Adipose tissue (tissue), 3 donors: ENCODE data around the gene CUEDC1. TPM values are rescaled to one million over a fixed set of nuclear protein-coding genes. Genes with fewer than 3 reads are reported as not detected.
"Not testable (repeated sequence)": the region's sequence is repeated elsewhere in the genome, so short reads cannot be mapped to it uniquely, and the experiment has no call there.

Source experiments
- H3K27ac ChIP-seq: one replicate; pipeline ENCODE4 v1.5.1; 2013; ENCODE audit warnings: low read depth, low read length
- WGBS, 3 donors: extraction: QIAGEN DNeasy Blood & Tissue Kit; methylation state at CpG; one replicate each; pipeline ENCODE4 v1.1.7; 2013; 5-methylcytosine and 5-hydroxymethylcytosine counted together
- polyA plus RNA-seq, 3 donors: library from polyadenylated mRNA; stranded (reverse); fragments of 200-250 nt; gene quantifications; one replicate each; pipeline ENCODE4 v1.2.3, GENCODE V29; 2013
- donor health status: healthy with polysubstance abuse.
- donor health status: Bipolar disorder and iron deficiency.
- donor health status: healthy.

CUEDC1 gene
- polyA plus RNA-seq, 3 donors: 14.6 to 46.2 (median 23.0) TPM

DNA sequence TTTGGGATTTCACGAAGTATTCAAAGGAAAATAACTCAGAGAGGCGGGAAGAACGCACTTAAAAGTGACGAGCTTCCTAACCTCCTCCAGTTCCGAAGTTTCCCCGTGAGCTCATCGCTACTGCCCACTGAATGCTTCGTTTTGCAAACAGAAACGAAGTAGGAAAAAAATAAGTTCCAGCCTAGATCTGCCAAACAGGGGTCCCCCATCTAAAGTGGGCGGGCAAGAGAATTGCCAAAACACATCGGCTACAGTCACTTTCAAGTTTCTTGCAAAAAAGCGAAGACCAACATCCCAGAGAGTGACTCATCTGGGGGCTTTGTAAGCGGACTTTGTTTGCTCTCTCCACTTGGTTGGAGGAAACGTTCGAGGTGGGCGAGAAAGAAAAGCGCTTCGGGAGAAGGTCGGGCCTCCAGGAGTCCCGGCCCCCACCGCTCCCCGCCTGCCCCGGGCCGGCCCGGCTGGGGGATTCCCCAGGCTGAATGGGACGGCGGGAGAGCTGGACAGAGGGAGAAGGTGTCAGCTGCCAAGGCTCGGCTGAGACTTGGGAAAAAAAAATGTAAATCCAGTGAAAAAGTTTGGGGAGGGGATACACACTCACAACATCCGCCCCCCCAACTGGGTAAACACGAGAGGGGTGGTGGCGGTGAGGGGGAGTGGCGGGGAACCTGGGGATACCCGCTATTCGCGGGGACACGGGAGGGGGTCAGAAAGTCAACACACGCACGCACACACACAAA is 31.8 kb upstream of the CUEDC1 start:
- WGBS, 3 donors: 1% methylated on average over 38 of the region's 38 CpGs
- H3K27ac ChIP-seq: peak overlapping the region; percentile 88

DNA sequence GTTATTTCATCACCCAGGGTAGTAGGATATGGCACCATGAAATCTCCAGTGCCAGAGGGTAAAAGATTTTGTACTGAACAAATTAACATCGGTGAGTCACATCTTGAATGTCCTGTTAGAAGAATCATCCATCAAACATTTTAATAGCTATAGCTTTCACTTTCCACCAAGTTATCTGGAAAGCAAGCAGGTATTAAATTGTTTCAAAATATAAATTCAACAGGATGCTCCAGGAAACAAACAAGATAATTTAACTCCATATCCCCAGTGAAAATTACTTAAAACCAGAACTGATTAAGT is 30.4 kb upstream of the CUEDC1 start:
- WGBS, 3 donors: 10 to 19% (median 16%) methylated on average over 1 of the region's 1 CpG
- no peak overlapping the region for H3K27ac ChIP-seq

DNA sequence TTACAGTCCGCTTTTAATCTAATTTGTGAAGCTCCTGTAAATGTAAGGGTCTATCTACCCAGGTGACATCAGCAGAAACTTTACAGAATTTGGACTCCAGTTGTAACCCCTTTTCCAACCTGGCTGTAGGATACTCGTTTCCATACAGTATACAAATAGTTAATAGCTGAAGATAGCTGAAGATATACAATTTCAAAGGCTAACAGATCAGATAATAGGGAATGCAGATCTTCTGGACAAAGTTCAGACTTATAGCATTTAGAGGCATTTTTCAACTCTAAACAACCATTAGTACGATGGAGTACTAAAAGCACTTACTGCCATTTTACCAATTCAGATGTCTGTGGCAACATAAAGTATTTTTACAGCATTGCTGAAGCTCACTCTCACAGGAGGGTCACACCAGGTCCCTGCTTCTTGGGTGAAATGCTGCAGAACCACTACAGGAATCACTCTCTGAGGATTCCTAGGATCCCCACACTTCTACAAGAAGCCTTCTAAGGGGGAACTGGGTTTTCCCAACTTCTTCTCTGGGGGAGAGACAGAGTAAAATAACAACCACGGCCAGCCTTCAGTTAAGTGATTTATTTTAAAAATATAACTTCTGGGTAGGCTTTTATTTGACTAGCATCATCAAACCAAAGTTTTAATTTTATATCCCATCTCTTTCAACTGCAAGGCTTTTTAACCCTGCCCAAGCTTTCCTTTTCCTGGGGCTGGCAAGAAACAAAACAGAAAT is 29.9 kb upstream of the CUEDC1 start:
- H3K27ac ChIP-seq: no peak overlapping the region
- WGBS, 3 donors: 48 to 65% (median 60%) methylated on average over 4 of the region's 4 CpGs

DNA sequence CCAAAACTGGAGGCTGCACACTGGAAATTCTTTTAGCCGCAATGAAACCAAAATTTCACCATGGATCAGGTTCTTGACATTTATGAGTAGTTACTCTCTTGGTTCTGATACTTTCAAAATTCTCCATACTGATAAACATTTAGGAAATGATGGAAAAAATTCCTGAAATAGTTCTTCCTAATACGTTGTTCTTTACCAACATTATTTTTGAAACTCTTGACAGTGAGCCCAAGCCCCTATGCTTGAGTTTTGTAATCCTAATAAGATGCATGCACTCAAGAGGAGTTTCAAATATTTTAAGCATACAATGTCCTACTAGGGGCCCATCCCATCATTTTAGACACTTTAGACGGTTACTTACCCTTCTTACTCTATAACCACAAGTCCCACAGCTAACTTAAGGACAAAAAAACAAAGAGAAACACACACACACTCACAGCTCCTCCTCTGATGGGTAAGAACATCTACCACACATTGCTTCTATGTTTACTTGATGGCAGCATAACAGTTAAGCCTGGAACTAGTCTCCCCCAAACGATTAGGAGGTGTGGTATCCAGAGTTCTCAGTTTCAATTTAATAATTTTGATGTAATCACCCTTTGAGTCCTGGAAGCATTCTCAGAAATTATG is 29.2 kb upstream of the CUEDC1 start:
- H3K27ac ChIP-seq: no peak overlapping the region
- 40 to 44% (median 42%) methylated on average over 4 of the region's 4 CpGs for WGBS, 3 donors

- 61 to 94% (median 94%) methylated on average over 1 of the region's 1 CpG for WGBS, 3 donors
- no peak overlapping the region for H3K27ac ChIP-seq
Measured at GRCh38 chr17:57983446-57983845, 28.2 kb upstream of the CUEDC1 start.

GRCh38 chr17:57982452-57983170 is 27.4 kb upstream of the CUEDC1 start:
- no peak overlapping the region for H3K27ac ChIP-seq
- 71 to 86% (median 84%) methylated on average over 14 of the region's 14 CpGs for WGBS, 3 donors

DNA sequence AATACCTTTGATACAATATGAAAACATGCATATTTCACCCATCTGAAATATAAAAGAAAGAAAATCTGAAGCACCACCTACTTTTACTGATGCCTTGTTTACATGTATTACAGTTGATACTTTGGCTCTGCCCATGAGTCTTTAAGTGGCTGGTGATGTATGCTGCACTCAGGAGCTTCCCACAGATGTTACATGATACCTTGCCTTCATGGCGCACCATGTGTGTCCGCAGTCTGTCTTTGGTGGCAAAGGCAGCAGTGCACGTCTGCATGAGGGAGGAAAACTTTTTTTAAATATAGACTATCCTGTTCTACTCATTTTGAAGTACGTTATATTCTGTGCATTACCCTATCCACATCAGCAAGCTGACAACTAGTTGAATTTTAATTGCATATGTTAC is 25.3 kb upstream of the CUEDC1 start:
- 80 to 91% (median 87%) methylated on average over 4 of the region's 4 CpGs for WGBS, 3 donors
- H3K27ac ChIP-seq: no peak overlapping the region

DNA sequence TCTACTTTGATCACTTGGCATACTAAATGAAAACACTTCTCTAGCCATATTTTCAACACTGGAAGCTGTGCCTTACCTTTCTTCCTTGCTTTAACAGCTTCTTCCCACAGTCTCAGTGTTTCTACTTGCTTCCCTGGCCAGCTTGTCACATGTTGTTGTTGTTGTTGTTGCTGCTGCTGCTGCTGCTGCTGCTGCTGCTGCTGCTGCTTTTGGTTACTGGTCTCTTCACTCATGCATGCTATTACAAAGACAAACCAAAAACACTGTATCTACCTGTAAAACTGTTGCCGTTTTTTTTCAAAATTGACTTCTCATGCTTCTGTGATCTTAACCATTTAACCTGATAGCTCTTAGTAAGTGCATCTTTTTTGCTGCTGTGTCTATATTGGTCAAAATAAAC is 23.9 kb upstream of the CUEDC1 start:
- 67 to 89% (median 76%) methylated on average over 1 of the region's 1 CpG for WGBS, 3 donors
- H3K27ac ChIP-seq: no peak overlapping the region

DNA sequence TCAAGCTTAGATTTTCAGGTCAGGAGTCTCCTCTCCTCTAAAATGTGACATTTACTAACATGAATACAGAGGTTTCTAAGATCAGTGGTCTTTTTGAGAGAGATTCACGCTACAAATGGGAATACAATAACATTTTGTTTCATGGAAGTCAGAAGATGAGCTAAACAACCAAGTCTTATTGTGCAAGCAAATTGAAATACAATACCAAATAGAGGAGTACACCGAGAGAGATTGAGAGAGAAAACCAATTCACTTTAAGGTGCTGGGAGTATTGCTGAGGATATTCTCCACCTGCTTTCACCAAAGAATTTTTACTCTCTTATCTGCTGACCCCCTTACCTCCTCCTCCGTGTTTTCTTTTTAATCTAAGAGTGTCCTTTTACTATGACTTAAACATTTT is 21.4 kb upstream of the CUEDC1 start:
- 79 to 92% (median 89%) methylated on average over 3 of the region's 3 CpGs for WGBS, 3 donors
- no peak overlapping the region for H3K27ac ChIP-seq

DNA sequence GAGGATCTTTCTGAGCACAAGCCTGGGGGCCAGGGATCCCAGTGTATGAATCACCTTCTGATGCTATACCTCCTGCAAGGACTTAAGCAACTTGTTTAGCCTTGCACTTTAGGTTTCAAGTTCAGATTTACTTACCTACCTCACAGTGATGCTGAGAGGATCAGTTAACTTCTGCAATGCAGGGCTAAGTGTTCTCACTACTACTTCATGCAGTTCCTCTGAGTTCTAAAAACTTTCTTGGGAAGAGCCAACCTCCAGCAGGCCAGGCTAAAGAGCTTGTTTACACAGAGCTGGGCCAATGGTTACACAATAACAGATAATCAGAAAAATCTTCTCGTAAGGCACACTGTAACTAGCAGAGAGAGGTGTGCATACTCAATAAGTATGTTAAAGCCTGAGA is 19.8 kb upstream of the CUEDC1 start:
- no peak overlapping the region for H3K27ac ChIP-seq
- WGBS, 3 donors: 29 to 55% (median 48%) methylated on average over 1 of the region's 1 CpG

- WGBS, 3 donors: 80 to 90% (median 89%) methylated on average over 4 of the region's 4 CpGs
- H3K27ac ChIP-seq: not testable (repeated sequence)
Measured at GRCh38 chr17:57974053-57974824, 19.0 kb upstream of the CUEDC1 start.

- H3K27ac ChIP-seq: no peak overlapping the region
- 37 to 41% (median 38%) methylated on average over 1 of the region's 1 CpG for WGBS, 3 donors
Measured at GRCh38 chr17:57972151-57972550, 16.9 kb upstream of the CUEDC1 start.

- H3K27ac ChIP-seq: no peak overlapping the region
- WGBS, 3 donors: 71 to 77% (median 74%) methylated on average over 10 of the region's 10 CpGs
Measured at GRCh38 chr17:57971572-57971971, 16.4 kb upstream of the CUEDC1 start.

DNA sequence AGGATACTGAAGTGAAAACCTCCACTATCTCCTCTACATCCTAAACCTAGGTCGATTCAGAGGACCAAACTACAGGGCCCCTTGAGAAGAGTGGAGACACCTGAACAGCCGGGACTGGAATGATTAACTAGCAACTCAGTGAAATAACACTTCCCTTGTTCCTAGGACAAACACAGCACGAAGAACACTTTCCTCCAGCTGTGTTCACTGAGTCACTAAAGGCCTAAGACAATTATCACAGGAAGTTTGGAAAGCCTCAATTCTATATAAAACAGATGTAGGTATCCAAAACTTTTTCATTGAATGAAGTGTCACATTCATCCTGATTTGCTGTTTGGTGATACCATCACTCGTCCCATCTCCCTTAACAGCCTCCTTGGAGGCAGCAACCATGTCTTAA is 15.5 kb upstream of the CUEDC1 start:
- 40 to 72% (median 52%) methylated on average over 4 of the region's 4 CpGs for WGBS, 3 donors
- no peak overlapping the region for H3K27ac ChIP-seq

GRCh38 chr17:57968456-57968855 is 13.2 kb upstream of the CUEDC1 start:
- no peak overlapping the region for H3K27ac ChIP-seq
- 48 to 72% (median 67%) methylated on average over 1 of the region's 1 CpG for WGBS, 3 donors

GRCh38 chr17:57966875-57967274 is 11.7 kb upstream of the CUEDC1 start:
- WGBS, 3 donors: 86 to 91% (median 89%) methylated on average over 5 of the region's 5 CpGs
- no peak overlapping the region for H3K27ac ChIP-seq

- WGBS, 3 donors: 89 to 94% (median 93%) methylated on average over 5 of the region's 5 CpGs
- no peak overlapping the region for H3K27ac ChIP-seq
Measured at GRCh38 chr17:57966246-57966645, 11.0 kb upstream of the CUEDC1 start.

DNA sequence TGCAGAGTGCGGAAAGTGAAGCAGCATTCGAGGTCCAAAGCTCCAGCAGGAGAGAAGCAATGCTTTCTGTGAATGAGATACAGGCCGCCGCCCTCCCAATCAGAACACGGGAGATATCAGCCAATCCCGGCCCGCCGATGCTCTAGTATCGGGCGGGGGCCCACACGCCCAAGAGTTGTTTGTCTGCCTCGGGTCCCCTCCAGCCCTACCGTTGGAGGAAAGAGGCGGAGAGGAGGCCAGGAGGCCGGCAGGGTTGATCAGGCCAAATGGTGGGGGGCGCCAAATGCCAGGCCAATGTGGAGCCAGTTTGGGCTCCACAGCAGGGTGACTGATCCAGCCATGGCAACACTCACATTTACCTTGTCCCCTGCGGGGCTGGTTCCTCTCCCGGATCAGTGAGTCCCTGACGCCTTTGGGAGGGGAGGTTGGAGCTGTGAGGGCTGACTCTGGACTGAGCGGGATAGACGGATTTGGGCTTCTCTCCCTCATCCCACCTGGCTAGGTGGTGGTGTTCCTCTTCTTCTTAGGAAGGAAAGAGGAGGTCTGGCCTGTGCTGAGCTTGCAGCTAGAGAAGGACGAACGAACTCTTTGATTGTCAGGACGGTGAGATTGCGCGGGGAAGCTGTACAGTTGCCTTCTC is 10.4 kb upstream of the CUEDC1 start:
- 83 to 87% (median 85%) methylated on average over 26 of the region's 26 CpGs for WGBS, 3 donors
- no peak overlapping the region for H3K27ac ChIP-seq
